ENCODE data around the gene BNIP2.
"Not testable (repeated sequence)": the region's sequence is repeated elsewhere in the genome, so short reads cannot be mapped to it uniquely, and the experiment has no call there.

BNIP2 gene, protein sequence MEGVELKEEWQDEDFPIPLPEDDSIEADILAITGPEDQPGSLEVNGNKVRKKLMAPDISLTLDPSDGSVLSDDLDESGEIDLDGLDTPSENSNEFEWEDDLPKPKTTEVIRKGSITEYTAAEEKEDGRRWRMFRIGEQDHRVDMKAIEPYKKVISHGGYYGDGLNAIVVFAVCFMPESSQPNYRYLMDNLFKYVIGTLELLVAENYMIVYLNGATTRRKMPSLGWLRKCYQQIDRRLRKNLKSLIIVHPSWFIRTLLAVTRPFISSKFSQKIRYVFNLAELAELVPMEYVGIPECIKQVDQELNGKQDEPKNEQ

GRCh38 chr15:59688782-59689625, at the start of gene BNIP2:
TSS of gene BNIP2 (minus strand) at chr15:59689320. CDS start at chr15:59682457, 6,863 bp downstream.
- DNase-seq, result peak; percentile 97 to 99 (median 99)

DNA sequence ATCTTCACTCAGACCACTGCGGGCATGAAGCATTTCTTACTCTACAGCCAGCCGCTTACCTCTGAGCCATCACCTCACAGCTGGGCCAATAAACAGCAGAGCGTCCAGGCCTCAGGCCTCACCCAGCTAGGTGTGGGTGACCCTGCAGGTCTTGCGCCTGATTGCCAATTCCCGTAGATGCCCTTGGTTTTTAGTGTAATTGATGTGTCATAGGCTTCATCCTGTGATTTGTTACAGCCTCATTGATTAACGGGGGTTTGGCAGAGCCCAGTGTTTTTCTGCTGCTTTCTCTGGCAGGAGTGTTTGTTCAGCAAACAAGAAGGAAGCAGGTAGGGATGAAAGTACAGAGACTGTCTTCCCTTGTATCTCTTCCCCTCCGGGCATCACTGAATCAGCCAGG, 49.6 kb upstream of the BNIP2 start:
- DNase-seq, result no peak

DNA sequence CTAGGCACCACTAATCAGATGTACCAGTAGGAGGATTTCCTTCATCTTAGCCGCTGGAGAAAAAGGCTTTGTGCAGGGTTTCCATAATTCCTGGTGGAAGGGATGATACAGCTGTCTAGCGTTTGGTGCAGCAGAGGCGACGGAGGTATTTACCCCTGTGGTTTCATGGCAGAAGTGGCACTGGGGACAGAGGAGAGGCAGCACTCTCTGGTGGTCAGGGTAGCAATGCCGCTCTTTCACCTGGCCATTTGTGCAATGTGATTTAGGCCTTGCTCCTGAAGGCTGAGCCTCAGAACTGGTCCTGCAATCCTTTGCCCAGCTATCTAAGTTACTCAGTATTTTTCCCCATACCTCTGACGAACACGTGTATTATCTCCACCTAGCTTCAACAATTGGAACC, 47.1 kb upstream of the BNIP2 start:
- DNase-seq, result no peak

- DNase-seq, result no peak
These were observed 36.0 kb upstream of the BNIP2 start for GRCh38 chr15:59725151-59725486.

GRCh38 chr15:59723687-59724346, 34.7 kb upstream of the BNIP2 start:
- DNase-seq, result no peak

DNA sequence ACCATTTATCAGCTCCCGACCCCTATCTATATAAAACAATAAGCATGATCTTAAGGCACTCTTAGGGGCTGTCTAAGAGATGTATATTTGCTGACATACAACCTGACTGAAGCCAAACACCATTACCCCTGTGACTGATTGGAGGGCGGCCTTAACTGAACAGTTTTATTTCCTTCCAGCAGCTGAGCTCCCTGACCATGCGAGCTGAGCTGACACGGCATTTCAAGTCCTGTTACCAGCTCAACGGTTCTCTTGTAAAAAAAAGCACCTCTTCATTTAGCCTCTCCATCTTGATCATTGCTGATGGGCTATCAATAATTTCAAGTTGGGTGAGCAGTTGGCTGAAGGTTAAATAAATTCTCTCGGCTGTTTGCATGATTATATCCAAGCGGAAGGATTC, 33.4 kb upstream of the BNIP2 start:
- DNase-seq, result no peak

- no peak for DNase-seq
These were observed 32.9 kb upstream of the BNIP2 start for GRCh38 chr15:59722037-59722436.

DNA sequence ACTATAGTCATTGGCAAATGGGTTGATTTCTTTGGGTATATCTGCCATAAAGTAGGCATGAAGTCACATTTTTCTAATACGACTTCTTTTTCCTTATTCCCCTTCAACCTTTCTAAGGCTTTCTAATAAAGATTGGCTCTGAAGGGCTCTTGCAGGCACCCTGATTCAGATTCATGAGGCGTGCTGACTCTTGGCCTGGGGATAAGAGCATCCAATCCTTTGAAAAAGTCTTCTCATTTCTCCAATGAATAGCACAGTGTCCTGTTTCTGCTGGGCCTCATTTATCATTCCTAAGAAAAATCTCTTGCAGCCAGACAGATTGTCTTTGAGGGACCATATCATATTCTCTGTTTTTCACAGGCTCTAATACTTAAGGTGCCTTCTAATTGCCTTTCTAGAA, 32.3 kb upstream of the BNIP2 start:
- DNase-seq, result no peak

DNA sequence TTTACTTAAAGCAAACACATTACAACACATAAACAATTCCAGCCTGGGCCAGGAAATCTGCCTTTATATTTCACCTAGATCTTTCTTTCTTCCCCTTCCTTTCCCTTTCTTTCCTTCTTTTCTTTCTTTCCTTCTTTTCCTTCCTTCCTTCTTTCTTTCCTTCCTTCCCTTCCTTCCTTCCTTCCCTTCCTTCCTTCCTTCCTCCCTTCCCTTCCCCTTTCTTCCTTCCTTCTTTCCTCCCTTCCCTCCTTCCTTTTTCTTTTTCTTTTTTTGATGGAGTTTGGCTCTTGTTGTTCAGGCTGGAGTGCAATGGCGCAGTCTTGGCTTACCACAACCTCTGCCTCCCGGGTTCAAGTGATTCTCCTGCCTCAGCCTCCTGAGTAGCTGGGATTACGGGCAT, 24.1 kb upstream of the BNIP2 start:
- no peak for DNase-seq

DNA sequence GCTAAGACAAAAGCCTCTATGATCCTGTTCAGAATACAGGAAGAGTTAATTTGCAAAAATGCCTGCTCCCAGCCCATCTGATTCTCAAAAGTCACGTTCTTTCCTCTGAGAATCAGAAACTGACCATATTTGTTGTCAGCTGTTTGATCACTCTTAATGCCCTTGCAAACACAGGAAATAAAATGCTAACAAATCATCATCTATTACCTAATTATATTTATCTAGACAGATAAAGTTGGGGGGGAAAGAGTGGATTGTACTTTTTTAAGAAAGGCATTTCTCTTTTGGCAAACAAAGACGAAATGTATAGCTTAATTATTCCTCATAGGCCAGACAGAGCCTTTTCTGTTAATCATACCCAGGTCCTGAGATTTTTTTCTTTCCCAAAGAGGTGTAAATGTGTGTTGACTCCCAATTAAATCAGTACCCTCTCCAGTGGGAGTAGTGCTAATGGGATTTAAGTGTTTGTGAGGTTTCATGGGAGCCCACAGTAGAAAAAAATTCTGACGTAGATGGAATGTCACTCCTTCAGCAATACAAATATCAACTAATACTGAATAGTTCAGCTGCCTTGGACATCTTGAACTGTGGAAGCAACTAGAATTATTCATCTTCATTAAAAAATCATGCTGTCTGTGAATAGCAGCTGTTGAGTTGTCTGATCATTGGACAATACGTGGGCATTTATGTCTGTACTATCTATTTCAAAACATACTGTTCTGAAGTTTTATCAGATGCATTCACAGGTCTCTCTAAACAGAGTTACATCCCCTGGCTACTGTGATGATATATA, 22.5 kb upstream of the BNIP2 start:
- no peak for DNase-seq

DNA sequence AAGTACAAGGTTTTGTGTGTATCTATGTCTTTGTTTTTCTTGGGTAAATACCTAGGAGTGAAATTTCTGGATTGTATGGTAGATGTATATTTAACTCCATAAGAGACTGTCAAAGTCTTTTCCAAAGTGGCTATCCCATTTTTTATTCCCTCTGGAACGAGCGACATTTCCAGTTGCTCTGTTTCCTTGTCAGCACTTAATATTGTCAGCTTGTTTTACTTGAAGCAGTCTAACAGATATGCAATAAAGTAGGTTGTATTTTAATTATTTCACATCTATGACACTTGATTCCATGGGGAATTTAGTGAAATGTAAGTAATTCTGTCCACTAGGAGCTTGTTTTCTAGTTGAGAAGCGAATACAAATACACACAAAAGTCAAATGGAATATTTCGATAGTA, 18.5 kb upstream of the BNIP2 start:
- no peak for DNase-seq

- DNase-seq, result no peak
These were observed 15.1 kb upstream of the BNIP2 start for GRCh38 chr15:59703979-59704796.

DNA sequence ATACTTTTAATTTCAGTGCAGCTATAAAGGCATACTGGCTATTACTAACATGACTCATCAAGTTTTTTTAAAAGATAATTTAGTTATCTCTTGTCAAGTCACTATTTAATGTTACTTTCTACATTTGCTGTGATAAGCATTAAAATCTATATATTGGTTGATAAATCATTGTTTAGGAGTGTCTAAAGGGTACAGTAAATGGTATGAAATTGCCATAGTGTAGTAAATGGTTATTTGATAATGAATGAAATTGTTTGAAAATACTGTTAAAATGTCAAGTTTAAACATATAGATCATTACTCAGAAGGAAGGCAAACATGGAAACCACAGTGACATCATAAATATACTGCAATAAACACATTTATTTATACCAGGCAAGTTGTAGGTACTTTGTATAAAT, 13.2 kb upstream of the BNIP2 start:
- no peak for DNase-seq

DNA sequence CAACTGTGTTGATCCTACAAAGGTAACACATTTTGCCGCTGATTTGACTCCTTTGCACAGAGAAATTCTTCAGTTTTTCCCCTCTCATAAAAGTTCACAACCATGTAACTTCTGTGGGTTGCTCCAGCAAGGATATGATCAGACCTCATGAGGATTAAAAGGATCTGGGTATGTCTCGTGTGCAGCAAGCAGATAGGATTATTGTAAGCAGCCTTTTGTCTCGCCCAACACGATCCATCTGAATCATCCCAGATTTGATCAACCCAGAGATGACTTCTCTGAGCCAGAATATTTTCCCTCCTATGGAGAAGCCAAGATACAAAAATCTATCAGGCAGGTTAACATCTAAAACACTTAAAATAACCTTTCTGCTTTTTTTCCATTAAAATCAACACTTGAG, 12.8 kb upstream of the BNIP2 start:
- no peak for DNase-seq

GRCh38 chr15:59699810-59700431, 10.8 kb upstream of the BNIP2 start:
- DNase-seq, result no peak

GRCh38 chr15:59698065-59698464, 8.9 kb upstream of the BNIP2 start:
- not testable (repeated sequence) for DNase-seq

- no peak for DNase-seq
These were observed 7.2 kb upstream of the BNIP2 start for GRCh38 chr15:59696332-59696731.

DNA sequence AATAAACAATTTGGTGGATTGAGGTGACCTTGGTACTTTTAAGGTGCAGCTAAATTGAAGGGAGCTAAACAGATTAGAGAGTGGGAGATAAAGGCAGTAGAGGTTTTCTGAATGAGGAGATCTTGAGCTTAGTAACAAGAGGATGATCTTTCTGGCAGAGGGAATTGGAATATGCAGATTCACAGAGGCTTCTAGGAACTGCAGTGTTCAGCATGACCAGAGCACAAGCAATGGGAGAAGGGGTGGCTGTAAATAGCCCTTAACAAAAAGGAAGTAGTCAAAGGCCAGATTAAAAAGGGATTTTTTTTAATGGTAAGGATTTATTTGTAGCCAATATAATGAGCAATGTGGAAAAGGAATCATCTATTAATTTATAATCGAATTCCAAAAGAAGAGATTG, 5.7 kb upstream of the BNIP2 start:
- DNase-seq, result no peak

DNA sequence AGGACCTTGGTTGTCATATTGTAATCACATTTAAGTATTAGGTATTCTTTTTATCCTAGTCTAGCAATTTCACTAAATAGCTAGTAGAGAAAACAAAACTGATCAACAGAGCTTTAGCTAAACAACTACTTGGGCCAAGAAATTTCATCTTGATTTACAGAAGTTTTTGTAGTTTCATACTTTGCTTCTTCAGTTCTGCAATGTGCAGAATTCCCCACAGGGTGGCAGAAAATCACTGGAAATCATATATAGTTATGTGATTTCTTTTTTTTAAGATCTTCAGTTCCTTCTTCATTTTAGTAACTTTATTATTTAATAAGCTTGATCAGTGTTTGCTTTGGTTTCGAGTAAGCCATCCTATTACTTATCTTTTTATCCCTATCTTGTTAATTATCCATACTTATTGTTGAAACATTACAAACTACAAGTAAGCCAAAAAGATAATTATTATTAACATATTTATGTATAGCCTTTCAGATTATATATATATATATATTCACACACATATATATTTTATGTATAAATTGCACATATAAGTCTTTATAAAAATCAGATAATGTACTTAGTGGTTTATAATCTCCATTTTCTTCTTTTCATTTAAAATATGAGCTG, 2.2 kb upstream of the BNIP2 start:
- DNase-seq, result peak in 4 of 6 experiments; percentile 32 to 57 (median 46)

- peak; percentile 29 to 78 (median 57) for DNase-seq
These were observed 611 bp upstream of the BNIP2 start for GRCh38 chr15:59689626-59690236.

- peak in 3 of 6 experiments; percentile 34 to 65 (median 40) for DNase-seq
These were observed 718 bp downstream of the BNIP2 start for GRCh38 chr15:59688423-59688781.
